ENCODE data around the gene NUDT4.

Gene NUDT4

DNA sequence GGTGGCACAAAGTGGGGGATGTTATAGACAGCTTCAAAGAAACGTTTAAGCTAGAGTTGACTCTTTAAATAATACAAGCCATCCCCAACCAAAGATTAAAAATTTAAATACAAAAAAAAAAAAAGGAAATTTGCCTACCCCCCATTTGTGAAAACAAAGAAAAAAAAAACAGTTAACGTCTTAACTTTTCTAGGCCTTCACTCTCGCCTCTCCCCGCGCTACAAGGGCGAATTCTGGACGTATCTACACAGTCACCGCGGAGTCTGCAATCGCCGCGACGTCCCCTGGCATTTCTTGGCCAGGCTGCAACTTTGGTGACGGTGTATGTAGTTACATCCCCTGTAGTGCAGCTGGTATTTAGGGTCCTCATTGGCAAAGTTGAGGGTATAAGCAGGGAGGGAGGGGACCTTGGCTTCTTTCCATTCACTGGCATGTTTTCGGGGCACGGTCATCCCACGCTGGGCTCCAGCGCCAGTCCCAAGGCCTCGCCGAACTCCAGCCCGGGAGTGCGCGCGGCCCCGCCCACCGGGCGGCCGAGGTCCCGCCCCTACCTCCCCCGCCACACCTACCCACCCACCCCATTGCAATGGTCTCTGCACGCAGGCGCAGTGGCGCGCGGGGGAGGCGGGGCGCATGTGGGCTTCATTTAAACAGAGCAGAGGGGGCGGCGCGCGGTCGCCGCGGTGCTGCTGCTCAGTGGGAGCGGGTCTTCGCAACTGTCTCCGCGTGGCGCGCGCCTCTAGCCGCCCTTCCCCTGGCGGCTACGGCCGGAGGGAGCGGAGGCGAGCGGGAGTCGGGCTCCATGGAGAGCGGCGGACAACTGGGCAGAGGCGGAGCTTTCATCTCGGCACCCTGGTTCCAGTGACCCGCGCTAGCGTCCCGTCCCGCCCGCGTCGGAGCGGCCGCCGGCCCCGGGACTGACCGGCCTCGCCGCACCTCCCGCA is at the start of gene NUDT4:
NUDT4 (plus strand) TSS at position 674 of the 944 bp plus-strand sequence. CDS start 398 bp downstream, outside the sequence.
- Histone ChIP-seq H3K27me3 (ENCODE audit: control insufficient read depth, insufficient read depth, low read length) (no peaks in the 10 kb centered on the region), H3K4me1 (ENCODE audit: control insufficient read depth, insufficient read depth, low read length) (peaks cover 23% of the 10 kb centered on the region), H3K36me3 (ENCODE audit: control insufficient read depth, insufficient read depth, low read length) (no peaks in the 10 kb centered on the region), H3K4me3 (ENCODE audit: low read depth, low read length) (peak within 1 kb of the TSS; percentile 97), H3K9me3 (ENCODE audit: control insufficient read depth, insufficient read depth, low read length) (no peaks in the 10 kb centered on the region), H3K9ac (ENCODE audit: low read depth, low read length) (peak within 1 kb of the TSS; percentile 79)

DNA sequence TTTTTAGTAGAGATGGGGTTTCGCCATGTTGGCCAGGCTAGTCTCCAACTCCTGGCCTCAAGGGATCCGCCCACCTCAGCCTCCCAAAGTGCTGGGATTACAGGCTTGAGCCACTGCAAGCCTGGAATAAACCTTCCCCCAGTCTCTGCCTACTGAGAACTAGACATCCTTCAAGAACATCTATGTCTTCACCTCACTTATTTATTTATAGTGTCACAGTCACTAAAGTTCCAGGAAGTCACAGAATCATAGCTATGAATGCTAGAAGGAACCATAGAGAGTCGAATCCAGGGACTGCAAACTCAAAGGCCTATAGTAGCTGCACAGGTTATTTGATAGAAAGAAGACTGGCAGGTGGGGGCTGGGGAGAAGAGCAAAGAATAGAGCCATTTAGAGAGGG is 44.7 kb upstream of the NUDT4 start:
- Histone ChIP-seq H3K9ac (ENCODE audit: low read depth, low read length) (no peak overlapping the region), H3K9me3 (ENCODE audit: control insufficient read depth, insufficient read depth, low read length) (no peaks in the 10 kb centered on the region), H3K4me3 (ENCODE audit: low read depth, low read length) (no peak overlapping the region), H3K27me3 (ENCODE audit: control insufficient read depth, insufficient read depth, low read length) (no peaks in the 10 kb centered on the region), H3K4me1 (ENCODE audit: control insufficient read depth, insufficient read depth, low read length) (no peaks in the 10 kb centered on the region), H3K36me3 (ENCODE audit: control insufficient read depth, insufficient read depth, low read length) (no peaks in the 10 kb centered on the region)

DNA sequence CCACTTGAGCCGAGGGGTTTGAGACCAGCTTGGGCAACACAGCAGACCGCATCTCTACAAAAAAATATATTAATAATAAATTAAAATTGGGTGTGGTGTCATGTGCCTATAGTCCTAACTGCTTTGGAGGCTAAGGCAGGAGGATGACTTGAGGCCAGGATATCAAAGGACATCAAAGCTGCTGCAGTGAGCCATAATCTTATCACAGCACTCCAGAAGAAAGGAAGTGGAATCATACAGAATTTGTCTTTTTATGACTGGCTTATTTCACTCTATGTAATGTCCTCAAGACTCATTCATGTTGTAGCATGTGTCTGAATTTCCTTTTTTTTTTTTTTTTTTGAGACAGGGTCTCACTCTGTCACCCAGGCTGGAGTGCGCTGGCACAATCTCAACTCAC is 43.9 kb upstream of the NUDT4 start:
- Histone ChIP-seq H3K9me3 (ENCODE audit: control insufficient read depth, insufficient read depth, low read length) (no peaks in the 10 kb centered on the region), H3K27me3 (ENCODE audit: control insufficient read depth, insufficient read depth, low read length) (no peaks in the 10 kb centered on the region)

DNA sequence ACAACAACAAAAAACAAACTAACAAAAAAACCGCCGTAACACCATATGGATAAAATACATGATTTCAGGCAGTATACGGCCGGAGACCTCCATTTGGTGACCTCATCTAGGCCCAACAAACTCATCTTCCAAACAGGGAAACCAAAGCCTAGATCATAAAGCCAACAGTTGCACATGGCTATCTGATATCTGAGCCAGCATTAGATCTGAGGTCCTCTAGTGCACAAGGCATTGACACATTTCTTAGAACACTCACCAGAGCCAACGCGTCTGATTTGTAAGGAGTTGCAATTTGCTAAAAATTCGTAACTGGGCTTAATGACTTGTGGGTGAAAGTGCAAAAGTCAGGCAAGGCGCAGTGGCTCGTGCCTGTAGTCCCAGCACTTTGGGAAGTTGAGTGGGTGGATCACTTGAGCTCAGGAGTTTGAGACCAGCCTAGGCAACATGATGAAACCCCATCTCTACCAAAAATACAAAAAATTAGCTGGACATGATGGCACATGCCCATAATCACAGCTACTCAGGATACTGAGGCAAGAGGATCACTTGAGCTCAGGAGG is 42.0 kb upstream of the NUDT4 start:
- Histone ChIP-seq H3K4me1 (ENCODE audit: control insufficient read depth, insufficient read depth, low read length) (no peaks in the 10 kb centered on the region), H3K4me3 (ENCODE audit: low read depth, low read length) (no peak overlapping the region), H3K36me3 (ENCODE audit: control insufficient read depth, insufficient read depth, low read length) (no peaks in the 10 kb centered on the region), H3K9ac (ENCODE audit: low read depth, low read length) (no peak overlapping the region), H3K9me3 (ENCODE audit: control insufficient read depth, insufficient read depth, low read length) (no peaks in the 10 kb centered on the region), H3K27me3 (ENCODE audit: control insufficient read depth, insufficient read depth, low read length) (no peaks in the 10 kb centered on the region)

More for the DNA sequence above, 43.9 kb upstream of the NUDT4 start:
- Histone ChIP-seq H3K36me3 (ENCODE audit: control insufficient read depth, insufficient read depth, low read length) (no peaks in the 10 kb centered on the region), H3K9ac (ENCODE audit: low read depth, low read length) (no peak overlapping the region), H3K4me3 (ENCODE audit: low read depth, low read length) (no peak overlapping the region), H3K4me1 (ENCODE audit: control insufficient read depth, insufficient read depth, low read length) (no peaks in the 10 kb centered on the region)

DNA sequence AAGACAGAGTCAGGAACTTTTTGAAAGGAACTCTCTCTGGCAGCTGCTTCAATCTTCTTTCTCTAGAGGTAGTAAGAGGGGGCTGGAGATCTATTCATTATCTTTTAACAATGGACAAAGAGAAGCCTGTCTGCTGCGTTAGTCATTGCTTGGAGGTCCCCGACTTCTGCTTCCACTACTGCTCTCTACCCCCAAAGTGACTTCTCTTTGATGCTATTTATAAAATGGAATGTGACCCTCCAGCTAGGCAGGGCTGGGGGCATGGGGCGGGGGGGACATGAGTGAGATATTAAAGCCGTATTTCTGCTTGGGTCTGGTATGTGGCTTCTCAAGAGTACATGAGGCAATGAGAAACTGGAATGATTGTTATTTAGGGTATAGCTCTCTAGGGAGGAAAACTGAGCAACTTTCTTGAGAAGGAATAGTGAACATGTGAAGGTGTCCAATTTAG is 41.4 kb upstream of the NUDT4 start:
- Histone ChIP-seq H3K4me3 (ENCODE audit: low read depth, low read length) (no peak overlapping the region), H3K36me3 (ENCODE audit: control insufficient read depth, insufficient read depth, low read length) (no peaks in the 10 kb centered on the region), H3K9ac (ENCODE audit: low read depth, low read length) (no peak overlapping the region), H3K9me3 (ENCODE audit: control insufficient read depth, insufficient read depth, low read length) (no peaks in the 10 kb centered on the region), H3K27me3 (ENCODE audit: control insufficient read depth, insufficient read depth, low read length) (no peaks in the 10 kb centered on the region), H3K4me1 (ENCODE audit: control insufficient read depth, insufficient read depth, low read length) (no peaks in the 10 kb centered on the region)

DNA sequence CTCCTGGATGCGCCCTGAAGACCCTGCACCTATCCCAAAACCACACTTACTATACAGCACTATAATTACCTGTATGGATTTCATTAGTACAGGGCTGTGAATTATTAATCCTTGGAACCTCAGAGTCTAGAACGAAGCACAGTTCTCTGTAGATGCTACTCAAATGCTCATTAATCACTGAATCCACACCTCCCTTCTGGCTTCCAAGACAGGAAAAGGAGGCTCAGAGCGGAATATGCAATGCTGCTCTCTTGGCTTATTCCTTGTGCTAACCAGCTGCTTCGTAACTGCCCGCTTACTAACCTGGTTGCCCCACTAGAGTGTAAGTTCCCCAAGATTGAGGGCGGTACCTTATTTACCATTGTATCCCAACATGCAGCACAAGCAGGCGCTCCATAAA is 39.1 kb upstream of the NUDT4 start:
- Histone ChIP-seq H3K9me3 (ENCODE audit: control insufficient read depth, insufficient read depth, low read length) (no peaks in the 10 kb centered on the region), H3K9ac (ENCODE audit: low read depth, low read length) (no peak overlapping the region), H3K36me3 (ENCODE audit: control insufficient read depth, insufficient read depth, low read length) (no peaks in the 10 kb centered on the region), H3K27me3 (ENCODE audit: control insufficient read depth, insufficient read depth, low read length) (no peaks in the 10 kb centered on the region), H3K4me3 (ENCODE audit: low read depth, low read length) (no peak overlapping the region), H3K4me1 (ENCODE audit: control insufficient read depth, insufficient read depth, low read length) (no peaks in the 10 kb centered on the region)

DNA sequence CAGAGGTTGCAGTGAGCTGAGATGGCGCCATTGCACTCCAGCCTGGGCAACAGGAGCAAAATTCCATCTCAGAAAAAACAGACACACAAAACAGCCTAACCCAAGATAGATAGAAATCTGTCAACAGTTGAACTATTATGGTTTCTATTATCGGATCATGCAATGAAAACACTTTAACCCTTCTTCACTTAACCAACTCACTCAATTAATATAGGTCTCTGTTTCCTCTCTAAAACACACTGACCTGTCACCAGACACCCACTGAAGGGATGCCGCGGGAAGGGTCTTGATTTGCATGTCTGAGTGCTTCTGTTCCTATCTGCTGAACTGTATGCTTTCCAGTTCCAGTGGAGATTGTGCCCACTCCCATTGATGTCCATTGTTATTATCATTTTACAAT is 38.0 kb upstream of the NUDT4 start:
- Histone ChIP-seq H3K4me1 (ENCODE audit: control insufficient read depth, insufficient read depth, low read length) (no peaks in the 10 kb centered on the region), H3K36me3 (ENCODE audit: control insufficient read depth, insufficient read depth, low read length) (no peaks in the 10 kb centered on the region), H3K9ac (ENCODE audit: low read depth, low read length) (no peak overlapping the region), H3K9me3 (ENCODE audit: control insufficient read depth, insufficient read depth, low read length) (no peaks in the 10 kb centered on the region), H3K4me3 (ENCODE audit: low read depth, low read length) (no peak overlapping the region), H3K27me3 (ENCODE audit: control insufficient read depth, insufficient read depth, low read length) (no peaks in the 10 kb centered on the region)

DNA sequence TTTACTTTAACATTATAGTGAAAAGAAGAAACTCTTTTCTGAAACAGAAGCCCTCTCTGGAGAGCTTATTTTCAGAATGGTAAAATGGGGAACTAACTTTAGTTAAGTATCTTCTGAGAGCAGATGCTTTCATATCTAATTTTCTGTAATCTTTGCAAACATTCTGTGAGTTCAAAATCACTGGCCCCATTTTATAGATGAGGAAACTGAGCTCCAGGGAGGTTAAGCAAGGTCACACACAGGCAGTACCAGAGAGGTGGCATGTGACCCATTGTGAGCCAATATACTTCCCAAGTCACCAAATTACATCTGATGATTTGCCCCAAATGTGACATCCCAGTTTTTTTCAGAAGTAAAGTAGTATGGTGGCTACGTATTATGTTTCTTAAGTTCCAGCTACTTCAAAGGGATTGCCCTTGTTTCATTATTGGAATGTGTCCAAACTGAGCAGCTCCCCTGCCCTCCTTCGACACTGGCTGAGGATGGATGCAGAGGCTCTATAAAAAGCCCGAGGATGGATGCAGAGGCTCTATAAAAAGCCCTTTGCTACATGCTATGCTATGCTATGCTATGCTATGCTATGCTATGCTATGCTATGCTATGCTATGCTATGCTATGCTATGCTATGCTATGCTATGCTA is 36.2 kb upstream of the NUDT4 start:
- H3K4me3 ChIP-seq (ENCODE audit: low read depth, low read length), result no peak overlapping the region
- no peaks in the 10 kb centered on the region for H3K27me3 ChIP-seq (ENCODE audit: control insufficient read depth, insufficient read depth, low read length)
- no peak overlapping the region for H3K9ac ChIP-seq (ENCODE audit: low read depth, low read length)
- no peaks in the 10 kb centered on the region for H3K9me3 ChIP-seq (ENCODE audit: control insufficient read depth, insufficient read depth, low read length)
- no peaks in the 10 kb centered on the region for H3K36me3 ChIP-seq (ENCODE audit: control insufficient read depth, insufficient read depth, low read length)
- H3K4me1 ChIP-seq (ENCODE audit: control insufficient read depth, insufficient read depth, low read length), result no peaks in the 10 kb centered on the region

DNA sequence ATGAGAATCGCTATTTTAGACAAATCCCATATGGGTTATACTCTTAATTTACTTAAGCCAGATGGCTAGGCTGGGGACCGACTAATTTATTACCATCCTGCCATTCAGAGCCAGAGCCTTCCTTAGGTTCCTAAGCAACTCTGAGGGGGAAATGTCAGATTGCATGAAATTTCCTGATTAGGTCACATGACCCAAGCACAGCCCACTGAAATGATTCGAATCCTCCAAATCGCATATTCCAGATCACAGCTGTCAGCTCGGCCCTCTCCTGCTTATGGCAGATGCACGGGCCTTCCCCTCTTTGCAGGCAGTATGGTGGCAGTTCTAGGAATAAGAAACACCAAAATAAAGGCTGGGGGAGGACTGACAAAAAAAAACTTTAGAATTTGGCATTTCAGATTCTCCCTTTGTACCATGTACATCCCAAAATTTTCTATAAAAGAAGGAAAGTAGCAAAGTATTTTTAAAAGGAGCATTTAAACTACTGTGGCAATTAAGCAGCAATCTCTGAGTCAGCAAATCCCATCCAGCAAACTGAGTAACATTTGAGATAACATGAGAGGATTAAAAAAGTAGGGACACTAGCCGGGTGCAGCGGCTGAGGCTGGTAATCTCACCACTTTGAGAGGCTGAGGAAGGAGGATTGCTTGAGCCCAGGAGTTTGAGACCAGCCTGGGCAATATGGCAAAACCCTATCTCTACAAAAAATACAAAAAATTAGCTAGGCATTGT is 30.5 kb upstream of the NUDT4 start:
- H3K4me1 ChIP-seq (ENCODE audit: control insufficient read depth, insufficient read depth, low read length), result no peaks in the 10 kb centered on the region
- H3K4me3 ChIP-seq (ENCODE audit: low read depth, low read length), result no peak overlapping the region
- H3K9me3 ChIP-seq (ENCODE audit: control insufficient read depth, insufficient read depth, low read length), result no peaks in the 10 kb centered on the region
- H3K27me3 ChIP-seq (ENCODE audit: control insufficient read depth, insufficient read depth, low read length), result no peaks in the 10 kb centered on the region
- H3K36me3 ChIP-seq (ENCODE audit: control insufficient read depth, insufficient read depth, low read length), result no peaks in the 10 kb centered on the region
- H3K9ac ChIP-seq (ENCODE audit: low read depth, low read length), result no peak overlapping the region

DNA sequence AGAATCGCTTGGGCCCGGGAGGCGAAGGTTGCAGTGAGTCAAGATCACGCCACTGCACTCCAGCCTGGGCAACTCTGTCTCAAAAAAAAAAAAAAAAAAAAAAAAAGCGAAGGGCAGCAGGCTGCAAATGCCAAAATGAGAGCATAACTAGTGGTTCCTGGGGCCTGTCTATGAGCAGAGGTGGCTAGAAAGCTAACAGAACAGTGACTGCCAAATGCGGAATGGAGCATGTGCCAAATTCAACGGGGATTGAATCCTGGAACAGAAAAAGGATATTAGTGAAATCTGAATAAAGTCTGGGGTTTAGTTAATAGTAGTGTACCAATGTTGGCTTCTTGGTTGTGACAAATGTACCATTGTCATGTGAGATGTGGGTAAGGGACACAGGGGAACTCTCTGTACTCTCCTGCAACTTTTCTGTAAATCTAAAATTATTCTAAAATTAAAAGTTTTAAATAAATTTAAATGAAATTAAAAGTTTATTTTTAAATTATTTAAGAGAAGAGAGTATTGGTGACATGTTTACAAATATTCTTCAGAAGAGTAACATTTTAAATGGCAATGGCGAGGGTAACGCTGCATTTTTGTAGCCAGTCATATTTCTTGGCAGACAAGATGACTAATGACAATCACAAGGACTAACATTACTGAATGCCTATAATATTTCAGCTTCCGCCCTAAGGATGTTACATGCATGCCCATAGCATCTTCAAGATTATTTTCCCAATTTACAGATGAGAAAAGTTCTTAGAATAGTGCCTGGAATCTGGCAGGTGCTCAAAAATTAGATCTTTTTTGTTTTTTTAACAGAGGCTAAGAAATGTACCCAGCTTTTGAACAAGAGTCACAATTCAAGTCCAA is 28.9 kb upstream of the NUDT4 start:
- no peaks in the 10 kb centered on the region for H3K36me3 ChIP-seq (ENCODE audit: control insufficient read depth, insufficient read depth, low read length)
- no peak overlapping the region for H3K4me3 ChIP-seq (ENCODE audit: low read depth, low read length)
- H3K9ac ChIP-seq (ENCODE audit: low read depth, low read length), result no peak overlapping the region
- no peaks in the 10 kb centered on the region for H3K4me1 ChIP-seq (ENCODE audit: control insufficient read depth, insufficient read depth, low read length)
- no peaks in the 10 kb centered on the region for H3K9me3 ChIP-seq (ENCODE audit: control insufficient read depth, insufficient read depth, low read length)
- no peaks in the 10 kb centered on the region for H3K27me3 ChIP-seq (ENCODE audit: control insufficient read depth, insufficient read depth, low read length)

DNA sequence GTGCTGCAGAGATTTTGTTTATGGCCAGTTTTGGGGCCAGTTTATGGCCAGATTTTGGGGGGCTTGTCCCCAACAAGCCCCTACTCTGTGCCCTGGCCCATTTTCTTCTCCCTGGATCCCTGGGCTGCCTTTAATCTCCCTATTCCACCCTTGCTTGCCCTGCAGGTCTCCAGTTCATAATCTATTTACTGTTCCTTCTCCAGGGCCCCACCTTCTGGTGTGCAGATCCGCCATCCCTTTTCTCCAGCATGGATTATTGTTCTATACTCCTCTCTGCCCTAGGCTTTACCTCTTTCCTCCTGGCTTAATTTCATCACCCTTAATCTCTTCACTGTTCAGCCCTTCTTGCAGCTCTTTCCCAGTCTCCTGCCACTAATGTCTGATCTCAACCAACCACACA is 26.0 kb upstream of the NUDT4 start:
- Histone ChIP-seq H3K4me3 (ENCODE audit: low read depth, low read length) (no peak overlapping the region), H3K4me1 (ENCODE audit: control insufficient read depth, insufficient read depth, low read length) (no peaks in the 10 kb centered on the region), H3K27me3 (ENCODE audit: control insufficient read depth, insufficient read depth, low read length) (no peaks in the 10 kb centered on the region), H3K9ac (ENCODE audit: low read depth, low read length) (no peak overlapping the region), H3K9me3 (ENCODE audit: control insufficient read depth, insufficient read depth, low read length) (no peaks in the 10 kb centered on the region), H3K36me3 (ENCODE audit: control insufficient read depth, insufficient read depth, low read length) (no peaks in the 10 kb centered on the region)
